Activated naive CD4-positive, alpha-beta T cell treated with anti-CD3 and anti-CD28 coated beads, Interleukin-2, amount 10 ng/mL, durations not matched to agents 7 days and 5 days (primary cell): ENCODE data around the gene GSTCD.
"Not testable (repeated sequence)": the region's sequence is repeated elsewhere in the genome, so short reads cannot be mapped to it uniquely, and the experiment has no call there.

ENCODE experiments used
- CTCF ChIA-PET: fragments of 350-600 bp; sonication (Branson Sonifier 250); formaldehyde crosslinking; loops from one replicate; lab custom pipeline; 2021; ENCODE audit warnings: antibody characterized with exemption; lab: Charles Lee
- DNase-seq: peaks from one replicate; pipeline ENCODE4 v3.0.0-alpha.2; 2020
- H3K27ac Mint-ChIP-seq: one replicate; pipeline ENCODE4 v1.8.0; 2021; ENCODE audit warnings: mild to moderate bottlenecking, moderate library complexity, mixed read lengths
- H3K27me3 Mint-ChIP-seq: one replicate; pipeline ENCODE4 v1.8.0; 2021; ENCODE audit warnings: mild to moderate bottlenecking, mixed read lengths
- H3K36me3 Mint-ChIP-seq: one replicate; pipeline ENCODE4 v1.8.0; 2021; ENCODE audit warnings: mixed read lengths
- H3K4me1 Mint-ChIP-seq: one replicate; pipeline ENCODE4 v1.8.0; 2021; ENCODE audit warnings: mixed read lengths
- H3K4me3 Mint-ChIP-seq: one replicate; pipeline ENCODE4 v1.8.0; 2021; ENCODE audit warnings: mild to moderate bottlenecking, moderate library complexity, mixed read lengths
- H3K9me3 Mint-ChIP-seq: one replicate; pipeline ENCODE4 v1.8.0; 2021; ENCODE audit warnings: mixed read lengths

Gene GSTCD

GRCh38 chr4:105695832-105696231 lies 12.8 kb upstream of the GSTCD start:
- H3K4me3 Mint-ChIP-seq, H3K9me3 Mint-ChIP-seq, H3K27ac Mint-ChIP-seq, CTCF ChIA-PET, H3K27me3 Mint-ChIP-seq, DNase-seq, H3K4me1 Mint-ChIP-seq: not testable (repeated sequence)
- peaks cover 22% of the 10 kb centered on the region for H3K36me3 Mint-ChIP-seq

DNA sequence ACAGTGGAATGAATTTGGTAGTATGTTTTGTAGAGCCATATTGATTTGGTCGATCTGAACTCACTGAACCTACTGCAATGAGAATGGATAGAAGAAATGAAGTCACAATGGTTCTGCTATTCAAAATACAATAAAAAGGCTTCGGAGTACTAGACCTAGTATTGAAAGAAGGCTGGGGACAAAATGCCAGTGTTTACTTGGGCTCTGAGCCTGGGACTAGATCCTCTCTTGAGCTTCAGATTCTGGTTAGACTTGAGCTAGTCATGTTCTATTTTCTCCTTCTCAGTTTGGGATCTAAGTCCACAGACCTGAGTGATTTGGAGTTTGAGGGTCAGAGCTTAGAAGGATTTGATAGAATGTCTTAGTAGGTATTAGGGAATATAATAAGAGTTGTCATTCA lies 10.0 kb upstream of the GSTCD start:
- Mint-ChIP-seq H3K27ac (no peak overlapping the region), H3K27me3 (no peaks in the 10 kb centered on the region), H3K36me3 (peaks cover 17% of the 10 kb centered on the region), H3K9me3 (no peaks in the 10 kb centered on the region), H3K4me1 (peaks cover 3% of the 10 kb centered on the region), H3K4me3 (no peak overlapping the region)
- CTCF ChIA-PET, result no interaction called here
- no peak for DNase-seq

DNA sequence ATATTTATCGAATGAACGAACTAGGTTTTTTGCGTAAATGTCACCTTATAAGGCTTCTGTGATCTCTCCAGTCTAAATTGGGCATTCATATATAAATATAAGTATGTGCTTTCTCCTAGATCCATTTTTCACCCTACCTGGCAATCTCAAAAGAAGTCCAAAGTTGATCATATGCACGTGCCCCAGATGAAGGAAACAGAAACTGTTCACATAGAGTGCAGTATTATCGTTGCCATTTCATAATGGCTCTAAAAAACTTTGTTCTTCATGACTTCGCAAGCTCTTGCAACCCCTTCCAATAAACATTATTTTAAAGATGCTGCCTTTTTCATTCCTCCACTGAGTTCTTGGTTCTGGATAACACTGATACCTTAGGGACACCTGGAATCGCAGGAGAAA lies 803 bp upstream of the GSTCD start:
- Mint-ChIP-seq H3K27ac (peak overlapping the region; percentile 90), H3K36me3 (peaks cover 4% of the 10 kb centered on the region), H3K4me3 (peak overlapping the region; percentile 98), H3K4me1 (peaks cover 31% of the 10 kb centered on the region), H3K9me3 (no peaks in the 10 kb centered on the region), H3K27me3 (no peaks in the 10 kb centered on the region)
- CTCF ChIA-PET, result no interaction called here
- no peak for DNase-seq

DNA sequence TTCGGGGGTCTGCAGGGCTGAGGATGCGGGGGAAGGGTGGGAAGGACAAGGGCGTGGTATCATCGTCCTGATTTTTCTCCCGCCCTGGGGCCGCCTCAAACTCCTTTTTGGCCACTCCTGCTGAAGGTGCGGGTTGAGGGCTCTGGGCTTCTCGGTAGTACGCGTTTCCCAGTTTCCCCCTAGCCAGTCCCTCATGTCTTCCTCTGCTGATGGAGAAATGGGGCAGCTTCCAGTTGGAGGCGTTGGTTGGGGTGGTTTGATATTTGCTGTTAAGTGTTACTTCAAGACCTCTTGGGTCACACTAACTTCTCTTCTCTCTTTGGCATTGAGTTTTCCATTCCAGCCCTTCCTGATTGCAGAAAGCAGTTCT lies 482 bp downstream of the GSTCD start:
- H3K9me3 Mint-ChIP-seq, result no peaks in the 10 kb centered on the region
- peaks cover 31% of the 10 kb centered on the region for H3K4me1 Mint-ChIP-seq
- H3K36me3 Mint-ChIP-seq, result peaks cover 4% of the 10 kb centered on the region
- H3K4me3 Mint-ChIP-seq, result peak overlapping the region; percentile 98
- H3K27me3 Mint-ChIP-seq, result no peaks in the 10 kb centered on the region
- CTCF ChIA-PET, result interaction anchor here (1.2 kb wide), 1 partner anchor 235 kb away, joined by 4 read pairs; the partner anchor contains the start of gene PPA2
- peak overlapping the region; percentile 83 for H3K27ac Mint-ChIP-seq
- no peak for DNase-seq

DNA sequence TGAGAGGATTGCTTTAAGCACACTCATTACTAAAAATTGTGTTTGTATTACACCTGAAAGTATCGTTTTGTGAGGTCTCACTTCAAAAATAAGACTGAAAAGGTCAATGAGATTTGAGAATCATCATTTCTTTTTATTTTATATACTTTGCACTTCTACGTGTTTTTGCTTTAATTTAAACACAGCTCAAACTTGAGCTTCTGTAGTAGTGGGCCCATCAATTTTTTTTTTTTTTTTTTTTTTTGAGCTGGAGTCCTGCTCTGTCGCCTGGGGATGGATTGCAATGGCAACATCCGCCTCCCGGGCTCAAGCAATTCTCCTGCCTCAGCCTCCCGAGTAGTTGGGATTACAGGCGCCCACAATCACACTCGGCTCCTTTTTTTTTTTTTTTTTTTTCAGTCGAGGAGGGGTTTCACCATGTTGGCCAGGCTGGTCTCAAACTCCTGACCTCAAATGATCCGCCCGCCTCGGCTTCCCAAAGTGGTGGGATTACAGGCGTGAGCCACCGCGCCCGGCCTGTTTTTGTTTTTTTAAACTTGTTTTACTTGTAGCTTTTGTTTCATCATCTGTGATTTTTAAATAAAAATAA lies 1.5 kb downstream of the GSTCD start:
- Mint-ChIP-seq H3K27me3 (no peaks in the 10 kb centered on the region), H3K4me3 (peak overlapping the region; percentile 59), H3K9me3 (no peaks in the 10 kb centered on the region), H3K36me3 (peaks cover 4% of the 10 kb centered on the region), H3K27ac (no peak overlapping the region), H3K4me1 (peaks cover 31% of the 10 kb centered on the region)
- no peak for DNase-seq
- CTCF ChIA-PET, result interaction anchor here (0.7 kb wide), 1 partner anchor 48 kb away, joined by 3 read pairs; no protein-coding TSS in a partner anchor

DNA sequence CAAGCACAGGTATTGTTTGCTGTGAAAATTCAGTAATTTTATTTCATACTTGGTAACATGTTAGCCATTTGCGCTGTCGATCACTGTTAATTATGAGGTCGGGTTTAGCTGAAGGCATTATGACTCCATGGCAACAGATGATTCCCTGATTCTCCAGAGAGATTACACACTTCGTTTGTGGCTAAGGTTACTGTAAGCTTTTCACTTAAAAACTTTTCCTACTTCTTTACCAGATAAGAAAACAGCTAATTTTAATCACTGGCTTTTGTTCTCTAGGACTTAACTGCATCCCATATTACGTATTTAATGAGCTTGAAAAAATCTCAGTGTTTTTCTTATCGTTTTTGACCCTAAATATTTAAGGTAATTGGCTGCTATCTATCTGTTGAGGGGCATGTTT lies 2.1 kb downstream of the GSTCD start:
- CTCF ChIA-PET, result interaction anchor here (0.7 kb wide), 1 partner anchor 48 kb away, joined by 3 read pairs; no protein-coding TSS in a partner anchor
- H3K4me1 Mint-ChIP-seq, result peaks cover 29% of the 10 kb centered on the region

GRCh38 chr4:105712766-105713165 lies 4.2 kb downstream of the GSTCD start:
- Mint-ChIP-seq H3K36me3 (no peaks in the 10 kb centered on the region), H3K27ac (no peak overlapping the region), H3K4me1 (peaks cover 12% of the 10 kb centered on the region), H3K27me3 (no peaks in the 10 kb centered on the region), H3K4me3 (no peak overlapping the region), H3K9me3 (no peaks in the 10 kb centered on the region)
- no peak for DNase-seq
- CTCF ChIA-PET, result no interaction called here

More for the DNA sequence above, 2.1 kb downstream of the GSTCD start:
- Mint-ChIP-seq H3K36me3 (peaks cover 3% of the 10 kb centered on the region), H3K27me3 (no peaks in the 10 kb centered on the region), H3K9me3 (no peaks in the 10 kb centered on the region), H3K27ac (no peak overlapping the region), H3K4me3 (no peak overlapping the region)
- DNase-seq, result no peak

- H3K27me3 Mint-ChIP-seq, result no peaks in the 10 kb centered on the region
- peaks cover 8% of the 10 kb centered on the region for H3K4me1 Mint-ChIP-seq
- H3K4me3 Mint-ChIP-seq, result no peak overlapping the region
- CTCF ChIA-PET, result interaction anchor here (1.1 kb wide), 1 partner anchor 193 kb away, joined by 3 read pairs; no protein-coding TSS in a partner anchor
- H3K36me3 Mint-ChIP-seq, result no peaks in the 10 kb centered on the region
- no peak overlapping the region for H3K27ac Mint-ChIP-seq
- no peaks in the 10 kb centered on the region for H3K9me3 Mint-ChIP-seq
- DNase-seq, result no peak
Measured at GRCh38 chr4:105714071-105714521, 5.5 kb downstream of the GSTCD start.

DNA sequence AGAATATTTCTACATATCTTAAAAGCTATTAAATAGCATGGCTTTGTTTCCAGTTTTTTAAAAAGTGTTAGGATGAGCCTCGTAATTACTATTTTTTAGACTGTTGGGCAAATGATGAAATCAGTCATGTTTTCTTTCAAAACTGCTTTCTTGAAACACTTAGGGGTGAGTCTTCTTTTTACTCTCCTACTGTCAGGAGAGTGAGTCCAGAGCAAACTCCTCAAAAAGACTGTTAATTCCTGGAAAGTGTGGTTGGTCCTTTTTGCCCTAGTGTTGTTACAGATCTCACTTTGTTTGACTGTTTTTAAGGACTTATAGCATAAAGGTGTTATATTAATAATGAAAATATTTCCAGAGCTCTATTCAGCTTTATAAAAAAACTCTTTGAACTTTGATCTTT lies 6.3 kb downstream of the GSTCD start:
- H3K4me1 Mint-ChIP-seq, result peaks cover under 1% of the 10 kb centered on the region
- no peaks in the 10 kb centered on the region for H3K27me3 Mint-ChIP-seq
- no peaks in the 10 kb centered on the region for H3K36me3 Mint-ChIP-seq
- CTCF ChIA-PET, result interaction anchor here (0.6 to 2.5 kb wide), 6 partner anchors 11 to 244 kb away, joined by 3 to 9 read pairs (median 3); partner anchors contain the start of gene PPA2
- H3K4me3 Mint-ChIP-seq, result no peak overlapping the region
- no peaks in the 10 kb centered on the region for H3K9me3 Mint-ChIP-seq
- no peak for DNase-seq
- H3K27ac Mint-ChIP-seq, result no peak overlapping the region

GRCh38 chr4:105715692-105716278 lies 7.2 kb downstream of the GSTCD start:
- Mint-ChIP-seq H3K9me3 (no peaks in the 10 kb centered on the region), H3K4me3 (no peak overlapping the region), H3K27me3 (no peaks in the 10 kb centered on the region), H3K36me3 (no peaks in the 10 kb centered on the region), H3K27ac (no peak overlapping the region), H3K4me1 (no peaks in the 10 kb centered on the region)
- CTCF ChIA-PET, result interaction anchor here (0.6 to 2.5 kb wide), 6 partner anchors 11 to 245 kb away, joined by 3 to 9 read pairs (median 3); partner anchors contain the start of gene PPA2
- DNase-seq, result no peak

DNA sequence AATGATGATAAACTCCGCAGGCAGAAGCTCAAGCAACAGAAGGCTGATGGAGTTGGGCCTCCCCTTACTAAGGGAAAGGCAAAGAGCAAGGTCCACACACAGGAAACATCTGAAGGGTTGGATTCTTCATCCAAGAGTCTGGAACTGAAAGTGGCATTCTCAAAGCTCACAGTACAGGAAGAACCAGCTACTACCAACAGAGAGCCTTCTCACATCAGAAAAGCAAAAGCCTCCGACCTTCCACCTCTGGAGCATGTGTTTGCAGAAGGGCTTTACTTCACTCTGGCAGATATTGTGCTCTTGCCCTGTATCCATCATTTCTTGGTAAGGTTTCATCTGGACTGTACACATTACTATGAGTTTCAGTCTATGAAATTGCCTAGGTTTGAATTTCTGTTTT lies 10.6 kb downstream of the GSTCD start:
- no peaks in the 10 kb centered on the region for H3K27me3 Mint-ChIP-seq
- no peak for DNase-seq
- no peak overlapping the region for H3K27ac Mint-ChIP-seq
- no peaks in the 10 kb centered on the region for H3K9me3 Mint-ChIP-seq
- CTCF ChIA-PET, result interaction anchor here (1.3 kb wide), 1 partner anchor 10 kb away, joined by 4 read pairs; no protein-coding TSS in a partner anchor
- no peak overlapping the region for H3K4me3 Mint-ChIP-seq
- peaks cover 1% of the 10 kb centered on the region for H3K36me3 Mint-ChIP-seq
- H3K4me1 Mint-ChIP-seq, result no peaks in the 10 kb centered on the region

GRCh38 chr4:105725623-105726022 lies 17.0 kb downstream of the GSTCD start:
- CTCF ChIA-PET, result no interaction called here
- H3K36me3 Mint-ChIP-seq, result peaks cover 17% of the 10 kb centered on the region
- H3K27ac Mint-ChIP-seq, result no peak overlapping the region
- no peaks in the 10 kb centered on the region for H3K4me1 Mint-ChIP-seq
- H3K9me3 Mint-ChIP-seq, result peaks cover 5% of the 10 kb centered on the region
- DNase-seq, result no peak
- H3K27me3 Mint-ChIP-seq, result no peaks in the 10 kb centered on the region
- no peak overlapping the region for H3K4me3 Mint-ChIP-seq

- H3K27ac Mint-ChIP-seq, DNase-seq, H3K4me1 Mint-ChIP-seq, CTCF ChIA-PET, H3K27me3 Mint-ChIP-seq, H3K4me3 Mint-ChIP-seq: not testable (repeated sequence)
- H3K9me3 Mint-ChIP-seq, result peaks cover 20% of the 10 kb centered on the region
- peaks cover 45% of the 10 kb centered on the region for H3K36me3 Mint-ChIP-seq
Measured at GRCh38 chr4:105729895-105730294, 21.3 kb downstream of the GSTCD start.

DNA sequence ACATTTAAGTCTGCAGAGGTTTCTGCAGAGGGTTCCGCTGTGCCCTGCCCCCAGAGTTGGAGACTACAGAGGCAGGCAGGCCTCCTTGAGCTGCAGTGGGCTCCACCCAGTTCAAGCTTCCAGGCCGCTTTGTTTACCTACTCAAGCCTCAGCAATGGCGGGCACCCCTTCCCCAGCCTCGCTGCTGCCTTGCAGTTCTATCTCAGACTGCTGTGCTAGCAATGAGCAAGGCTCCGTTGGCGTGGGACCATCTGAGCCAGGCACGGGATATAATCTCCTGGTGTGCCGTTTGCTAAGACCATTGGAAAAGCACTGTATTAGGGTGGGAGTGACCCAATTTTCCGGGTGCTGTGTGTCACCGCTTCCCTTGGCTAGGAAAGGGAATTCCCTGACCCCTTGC lies 26.6 kb downstream of the GSTCD start:
- peaks cover 54% of the 10 kb centered on the region for H3K36me3 Mint-ChIP-seq
- H3K27me3 Mint-ChIP-seq, H3K27ac Mint-ChIP-seq, DNase-seq, H3K4me3 Mint-ChIP-seq, H3K4me1 Mint-ChIP-seq, CTCF ChIA-PET: not testable (repeated sequence)
- peaks cover 30% of the 10 kb centered on the region for H3K9me3 Mint-ChIP-seq

GRCh38 chr4:105741548-105741947 lies 33.0 kb downstream of the GSTCD start:
- DNase-seq, result no peak
- Mint-ChIP-seq H3K27ac (no peak overlapping the region), H3K4me3 (no peak overlapping the region), H3K27me3 (no peaks in the 10 kb centered on the region), H3K4me1 (no peaks in the 10 kb centered on the region), H3K36me3 (peaks cover 16% of the 10 kb centered on the region), H3K9me3 (peaks cover 10% of the 10 kb centered on the region)
- CTCF ChIA-PET, result no interaction called here
